Mesenchymal stem cell (in vitro differentiated cells and primary cell): Measurements from ENCODE around the gene JADE3.
A peak's percentile ranks its signal among the peaks of the same experiment; 100 is the strongest.

ENCODE experiments used
- DNase-seq: peaks from one replicate; pipeline ENCODE4 v3.0.0-alpha.2; 2013
- H2AFZ ChIP-seq: one replicate; pipeline ENCODE4 v1.6.1; 2013; ENCODE audit warnings: low read depth, mild to moderate bottlenecking, control low read depth, inconsistent platforms, low read length, moderate library complexity
- H2AK5ac ChIP-seq: 2 replicates; pipeline ENCODE4 v1.6.1; 2013; ENCODE audit warnings: low read length, moderate library complexity, mild to moderate bottlenecking, inconsistent platforms; ENCODE audit not compliant: severe bottlenecking
- H2BK120ac ChIP-seq: one replicate; pipeline ENCODE4 v1.6.1; 2013; ENCODE audit warnings: low read depth, mild to moderate bottlenecking, inconsistent platforms, low read length, moderate library complexity
- H2BK12ac ChIP-seq, 2 experiments: one replicate each; pipeline ENCODE4 v1.6.1; 2013; ENCODE audit warnings: inconsistent platforms in 2 of 2, low read length in 2 of 2, mild to moderate bottlenecking in 2 of 2, moderate library complexity in 2 of 2, control low read depth in 1 of 2
- H2BK15ac ChIP-seq: one replicate; pipeline ENCODE4 v1.6.1; 2013; ENCODE audit warnings: mild to moderate bottlenecking, low read depth, inconsistent platforms; ENCODE audit not compliant: poor library complexity, severe bottlenecking
- H2BK5ac ChIP-seq: 2 replicates; pipeline ENCODE4 v1.6.1; 2013; ENCODE audit warnings: low read depth, mild to moderate bottlenecking, low read length, control low read depth, inconsistent platforms; ENCODE audit not compliant: poor library complexity, severe bottlenecking
- H3K14ac ChIP-seq, 2 experiments: one replicate each; pipeline ENCODE4 v1.6.1; 2013; ENCODE audit warnings: inconsistent platforms in 2 of 2, low read length in 2 of 2, control low read depth in 1 of 2, mild to moderate bottlenecking in 1 of 2, moderate library complexity in 1 of 2
- H3K18ac ChIP-seq, 2 experiments: one replicate each; pipeline ENCODE4 v1.6.1; 2013; ENCODE audit warnings: inconsistent platforms in 2 of 2, low read length in 2 of 2, control low read depth in 1 of 2, low read depth in 1 of 2, mild to moderate bottlenecking in 1 of 2
- H3K23ac ChIP-seq, 2 experiments: one replicate each; pipeline ENCODE4 v1.6.1; 2013; ENCODE audit warnings: inconsistent platforms in 2 of 2, low read length in 2 of 2, mild to moderate bottlenecking in 2 of 2, moderate library complexity in 2 of 2, control low read depth in 1 of 2
- H3K27ac ChIP-seq: 2 replicates; pipeline ENCODE4 v1.5.1; 2013; ENCODE audit warnings: mild to moderate bottlenecking, moderate library complexity, low read length, control low read depth, inconsistent platforms; ENCODE audit not compliant: poor library complexity, severe bottlenecking
- H3K27me3 ChIP-seq, 2 experiments: 2 replicates each; pipeline versions ENCODE4 v1.6.1 to v1.7.0; 2013; ENCODE audit warnings: low read length in 2 of 2, mild to moderate bottlenecking in 2 of 2, moderate library complexity in 2 of 2, control low read depth in 1 of 2, inconsistent platforms in 1 of 2; ENCODE audit not compliant: control insufficient read depth in 1 of 2, insufficient read depth in 1 of 2
- H3K36me3 ChIP-seq, 2 experiments: 2 replicates each; pipeline versions ENCODE4 v1.6.1 to v1.7.0; 2013; ENCODE audit warnings: low read length in 2 of 2, control low read depth in 1 of 2, inconsistent platforms in 1 of 2, low read depth in 1 of 2, mild to moderate bottlenecking in 1 of 2; ENCODE audit not compliant: insufficient read depth in 2 of 2, control insufficient read depth in 1 of 2
- H3K4ac ChIP-seq, 2 experiments: one replicate each; pipeline ENCODE4 v1.6.1; 2013; ENCODE audit warnings: inconsistent platforms in 2 of 2, low read length in 2 of 2, mild to moderate bottlenecking in 2 of 2, moderate library complexity in 2 of 2, control low read depth in 1 of 2, low read depth in 1 of 2
- H3K4me1 ChIP-seq: 2 replicates; pipeline ENCODE4 v1.6.1; 2013; ENCODE audit warnings: low read depth, low read length, control low read depth; ENCODE audit not compliant: control insufficient read depth, insufficient read depth
- H3K4me2 ChIP-seq: 2 replicates; pipeline ENCODE4 v1.6.1; 2013; ENCODE audit warnings: low read length, mild to moderate bottlenecking, inconsistent platforms; ENCODE audit not compliant: poor library complexity, severe bottlenecking
- H3K4me3 ChIP-seq, 2 experiments: 2 replicates each; pipeline versions ENCODE4 v1.5.1 to v1.7.0; 2013; ENCODE audit warnings: low read length in 2 of 2, mild to moderate bottlenecking in 2 of 2, control low read depth in 1 of 2, low read depth in 1 of 2; ENCODE audit not compliant: insufficient read depth in 1 of 2
- H3K79me1 ChIP-seq: replicated peaks from 2 replicates; pipeline ENCODE4 v1.6.1; 2013; ENCODE audit warnings: mild to moderate bottlenecking, control low read depth, low read length, inconsistent platforms; ENCODE audit not compliant: poor library complexity, severe bottlenecking
- H3K9ac ChIP-seq: 2 replicates; pipeline ENCODE4 v1.7.0; 2013; ENCODE audit warnings: mild to moderate bottlenecking, low read length, moderate library complexity
- H3K9me3 ChIP-seq: 2 replicates; pipeline ENCODE4 v1.7.0; 2013; ENCODE audit warnings: mild to moderate bottlenecking, low read length; ENCODE audit not compliant: control insufficient read depth
- H4K8ac ChIP-seq: one replicate; pipeline ENCODE4 v1.6.1; 2013; ENCODE audit warnings: inconsistent platforms, mild to moderate bottlenecking, low read length, moderate library complexity
- H4K91ac ChIP-seq: one replicate; pipeline ENCODE4 v1.6.1; 2013; ENCODE audit warnings: mild to moderate bottlenecking, low read length, inconsistent platforms
- WGBS: methylation state at CpG from one replicate; pipeline ENCODE4 v1.1.7; 2013; ENCODE audit warnings: mixed read lengths; 5-methylcytosine and 5-hydroxymethylcytosine counted together

Gene JADE3

GRCh38 chrX:46941341-46941740, 29.1 kb downstream of the JADE3 start:
- H2BK120ac ChIP-seq, result no peak overlapping the region
- peaks cover 0 to 8% of the 10 kb centered on the region in 2 experiments for H3K27me3 ChIP-seq
- H3K23ac ChIP-seq, result no peak overlapping the region
- no peak for DNase-seq
- H2BK12ac ChIP-seq, result no peak overlapping the region
- H3K4ac ChIP-seq, result no peak overlapping the region
- H4K8ac ChIP-seq, result no peak overlapping the region
- H2BK5ac ChIP-seq, result no peak overlapping the region
- no peak overlapping the region for H3K4me3 ChIP-seq
- no peak overlapping the region for H3K14ac ChIP-seq
- no peak overlapping the region for H3K27ac ChIP-seq
- H3K9ac ChIP-seq, result no peak overlapping the region
- peaks cover 4% of the 10 kb centered on the region for H3K9me3 ChIP-seq
- H3K4me1 ChIP-seq, result no peaks in the 10 kb centered on the region
- H2BK15ac ChIP-seq, result no peak overlapping the region
- H3K36me3 ChIP-seq, result no peaks in the 10 kb centered on the region
- H2AK5ac ChIP-seq, result no peak overlapping the region
- no peak overlapping the region for H3K4me2 ChIP-seq
- no peak overlapping the region for H3K18ac ChIP-seq
- H4K91ac ChIP-seq, result no peak overlapping the region
- peaks cover 4% of the 10 kb centered on the region for H3K79me1 ChIP-seq
- no peak overlapping the region for H2AFZ ChIP-seq

GRCh38 chrX:46953137-46953527, 40.9 kb downstream of the JADE3 start:
- Histone ChIP-seq H3K27ac (no peak overlapping the region), H3K27me3 (peaks cover 0 to 17% of the 10 kb centered on the region in 2 experiments), H3K79me1 (peaks cover 2% of the 10 kb centered on the region), H3K14ac (no peak overlapping the region), H3K36me3 (no peaks in the 10 kb centered on the region), H2AK5ac (no peak overlapping the region), H4K91ac (no peak overlapping the region), H3K4me2 (no peak overlapping the region), H3K4me1 (peaks cover 2% of the 10 kb centered on the region), H4K8ac (no peak overlapping the region), H3K18ac (no peak overlapping the region), H3K4me3 (no peak overlapping the region), H2BK120ac (no peak overlapping the region), H3K9me3 (no peaks in the 10 kb centered on the region), H3K4ac (no peak overlapping the region), H3K23ac (no peak overlapping the region), H3K9ac (no peak overlapping the region), H2AFZ (no peak overlapping the region), H2BK15ac (no peak overlapping the region), H2BK12ac (no peak overlapping the region), H2BK5ac (no peak overlapping the region)
- no peak for DNase-seq
- no CpG with 5 or more reads among the region's 5 CpGs for WGBS

GRCh38 chrX:46953597-46953996, 41.4 kb downstream of the JADE3 start:
- no peak overlapping the region for H3K18ac ChIP-seq
- WGBS, result 0% methylated on average over 2 of the region's 2 CpGs
- no peak overlapping the region for H2BK15ac ChIP-seq
- no peak overlapping the region for H3K9ac ChIP-seq
- no peak overlapping the region for H3K4me2 ChIP-seq
- peak overlapping the region; percentile 46 for H3K27ac ChIP-seq
- H3K79me1 ChIP-seq, result peaks cover 2% of the 10 kb centered on the region
- H3K4me3 ChIP-seq, result no peak overlapping the region
- no peak overlapping the region for H3K4ac ChIP-seq
- no peak overlapping the region for H2AK5ac ChIP-seq
- H3K4me1 ChIP-seq, result peaks cover 2% of the 10 kb centered on the region
- no peak overlapping the region for H3K23ac ChIP-seq
- no peak overlapping the region for H2BK5ac ChIP-seq
- H2BK12ac ChIP-seq, result no peak overlapping the region
- H4K8ac ChIP-seq, result no peak overlapping the region
- no peak overlapping the region for H4K91ac ChIP-seq
- H3K27me3 ChIP-seq, result peaks cover 0 to 16% of the 10 kb centered on the region in 2 experiments
- peak; percentile 14 for DNase-seq
- H3K9me3 ChIP-seq, result no peaks in the 10 kb centered on the region
- no peaks in the 10 kb centered on the region for H3K36me3 ChIP-seq
- no peak overlapping the region for H3K14ac ChIP-seq
- H2BK120ac ChIP-seq, result no peak overlapping the region
- no peak overlapping the region for H2AFZ ChIP-seq

- Histone ChIP-seq H3K36me3 (no peaks in the 10 kb centered on the region), H3K9ac (no peak overlapping the region), H3K4me1 (peaks cover 2% of the 10 kb centered on the region), H4K8ac (no peak overlapping the region), H3K23ac (no peak overlapping the region), H3K27me3 (peaks cover 0 to 20% of the 10 kb centered on the region in 2 experiments), H2BK5ac (no peak overlapping the region), H2BK15ac (no peak overlapping the region), H3K4ac (no peak overlapping the region), H3K4me2 (no peak overlapping the region), H3K18ac (no peak overlapping the region), H3K9me3 (no peaks in the 10 kb centered on the region), H3K4me3 (no peak overlapping the region), H3K14ac (no peak overlapping the region), H4K91ac (no peak overlapping the region), H2AK5ac (no peak overlapping the region), H3K79me1 (peaks cover 4% of the 10 kb centered on the region), H3K27ac (no peak overlapping the region), H2AFZ (no peak overlapping the region), H2BK120ac (no peak overlapping the region), H2BK12ac (no peak overlapping the region)
- no peak for DNase-seq
- 88% methylated on average over 1 of the region's 2 CpGs for WGBS
These were observed 42.5 kb downstream of the JADE3 start for GRCh38 chrX:46954716-46955115.
